ENCODE measurements around the gene PXDC1. TPM values are rescaled to one million over a fixed set of nuclear protein-coding genes. Genes with fewer than 3 reads are reported as not detected.
A peak's percentile ranks its signal among the peaks of the same experiment; 100 is the strongest.

PXDC1 gene
- total RNA-seq, 2 donors from 2014 or later = 406 to 488 TPM

DNA sequence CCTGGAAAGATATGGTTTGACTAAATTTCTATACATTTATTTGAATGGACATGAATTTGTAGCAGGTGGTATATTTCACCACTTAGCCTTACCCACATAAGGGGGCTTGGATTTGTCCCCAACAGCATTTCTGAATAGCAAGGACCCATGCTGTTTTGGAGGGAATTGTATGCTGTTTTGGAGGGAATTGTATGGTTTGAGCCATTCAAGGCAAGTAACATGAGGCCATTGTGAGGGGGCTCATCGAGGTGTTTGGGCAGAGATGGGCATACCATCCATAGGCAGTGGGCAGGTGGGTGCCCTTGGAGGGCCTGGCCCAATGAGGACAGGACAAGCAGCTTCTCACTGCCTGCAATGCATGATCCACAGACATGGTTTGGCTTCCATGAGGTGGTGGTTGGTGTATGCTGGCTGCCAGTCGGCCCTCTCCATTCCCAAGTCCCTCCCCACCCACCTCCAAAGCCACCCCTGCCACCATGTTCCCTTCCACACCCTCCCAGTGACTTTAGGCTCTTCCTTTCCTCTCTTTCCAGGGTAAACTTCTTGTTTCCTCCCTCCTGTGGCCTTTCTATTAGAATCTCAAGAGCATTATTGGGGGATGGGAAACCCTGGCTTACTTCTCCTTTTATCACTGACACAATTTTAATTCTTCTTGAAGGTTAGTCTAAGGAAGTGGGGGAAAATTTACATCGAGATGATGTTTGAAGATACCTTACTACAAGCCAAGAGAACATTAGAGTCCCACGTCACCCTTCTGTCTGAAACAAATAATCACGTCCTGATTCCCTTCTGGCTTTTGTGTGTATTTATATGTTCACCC, 13.2 kb upstream of the PXDC1 start:
- H3K27ac ChIP-seq = peak overlapping the region; percentile 69 to 80
- no peak for DNase-seq (ENCODE audit: low spot score)
- ATAC-seq (ENCODE audit: insufficient number of reproducible peaks, low FRiP score, low read depth) = no peak
- H3K4me3 ChIP-seq = no peak overlapping the region
- no peaks in the 10 kb centered on the region for H3K27me3 ChIP-seq (replicated peaks; ENCODE audit: insufficient read depth)
- TF ChIP-seq, protein P1, sequence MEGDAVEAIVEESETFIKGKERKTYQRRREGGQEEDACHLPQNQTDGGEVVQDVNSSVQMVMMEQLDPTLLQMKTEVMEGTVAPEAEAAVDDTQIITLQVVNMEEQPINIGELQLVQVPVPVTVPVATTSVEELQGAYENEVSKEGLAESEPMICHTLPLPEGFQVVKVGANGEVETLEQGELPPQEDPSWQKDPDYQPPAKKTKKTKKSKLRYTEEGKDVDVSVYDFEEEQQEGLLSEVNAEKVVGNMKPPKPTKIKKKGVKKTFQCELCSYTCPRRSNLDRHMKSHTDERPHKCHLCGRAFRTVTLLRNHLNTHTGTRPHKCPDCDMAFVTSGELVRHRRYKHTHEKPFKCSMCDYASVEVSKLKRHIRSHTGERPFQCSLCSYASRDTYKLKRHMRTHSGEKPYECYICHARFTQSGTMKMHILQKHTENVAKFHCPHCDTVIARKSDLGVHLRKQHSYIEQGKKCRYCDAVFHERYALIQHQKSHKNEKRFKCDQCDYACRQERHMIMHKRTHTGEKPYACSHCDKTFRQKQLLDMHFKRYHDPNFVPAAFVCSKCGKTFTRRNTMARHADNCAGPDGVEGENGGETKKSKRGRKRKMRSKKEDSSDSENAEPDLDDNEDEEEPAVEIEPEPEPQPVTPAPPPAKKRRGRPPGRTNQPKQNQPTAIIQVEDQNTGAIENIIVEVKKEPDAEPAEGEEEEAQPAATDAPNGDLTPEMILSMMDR (IDR thresholded peaks at IDR 0.05) = no peak
- H3K4me1 ChIP-seq (ENCODE audit: control insufficient read depth in 1 of 2, low read depth in 2 of 2) = peaks cover 18 to 44% of the 10 kb centered on the region in 2 donors
- no peaks in the 10 kb centered on the region for H3K9me3 ChIP-seq
- H3K36me3 ChIP-seq = no peaks in the 10 kb centered on the region

DNA sequence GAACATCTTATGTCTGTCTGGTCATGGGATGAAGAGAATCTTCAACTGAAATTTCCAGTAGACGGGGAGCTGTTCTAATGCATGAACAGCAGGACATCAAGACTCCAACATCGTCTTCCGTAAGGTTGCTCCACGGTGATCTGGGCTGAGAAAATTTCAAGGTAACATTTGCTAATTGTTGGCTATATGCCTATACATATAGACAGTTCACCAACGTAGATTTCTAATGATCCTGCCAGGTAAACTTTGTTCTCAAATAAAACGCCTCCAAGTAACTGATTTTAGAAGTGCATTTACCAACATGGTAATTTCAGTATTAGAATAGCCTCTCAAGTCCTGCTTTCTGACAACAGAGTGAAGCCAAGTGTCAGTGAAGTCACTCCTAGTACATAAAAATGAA, 11.3 kb upstream of the PXDC1 start:
- H3K4me3 ChIP-seq = no peak overlapping the region
- no peaks in the 10 kb centered on the region for H3K27me3 ChIP-seq (replicated peaks; ENCODE audit: insufficient read depth)
- DNase-seq (ENCODE audit: low spot score) (no peak), ATAC-seq (ENCODE audit: insufficient number of reproducible peaks, low FRiP score, low read depth) (no peak)
- no peak overlapping the region for H3K27ac ChIP-seq
- TF ChIP-seq, protein P1 (IDR thresholded peaks at IDR 0.05) = no peak
- H3K9me3 ChIP-seq = no peaks in the 10 kb centered on the region
- no peaks in the 10 kb centered on the region for H3K36me3 ChIP-seq
- peaks cover 24 to 55% of the 10 kb centered on the region in 2 donors for H3K4me1 ChIP-seq (ENCODE audit: control insufficient read depth in 1 of 2, low read depth in 2 of 2)

DNA sequence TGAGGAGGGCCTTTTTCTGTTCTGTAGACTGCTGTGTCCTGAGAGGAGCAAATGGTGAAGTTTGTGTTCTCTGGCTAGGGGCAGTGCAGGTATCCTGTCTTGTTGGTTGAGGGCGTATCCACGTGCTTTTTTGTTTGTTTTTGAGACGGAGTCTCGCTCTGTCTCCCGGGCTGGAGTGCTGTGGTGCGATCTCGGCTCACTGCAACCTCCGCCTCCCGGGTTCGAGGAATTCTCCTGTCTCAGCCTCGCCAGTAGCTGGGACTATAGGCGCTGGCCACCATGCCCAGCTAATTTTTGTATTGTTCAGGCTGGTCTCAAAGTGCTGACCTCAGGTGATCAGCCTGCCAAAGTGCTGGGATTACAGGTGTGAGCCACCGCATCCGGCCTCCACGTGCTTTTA, 10.8 kb upstream of the PXDC1 start:
- TF ChIP-seq, protein P1 (IDR thresholded peaks at IDR 0.05) = no peak
- no peak overlapping the region for H3K4me3 ChIP-seq
- no peak overlapping the region for H3K27ac ChIP-seq
- ATAC-seq (ENCODE audit: insufficient number of reproducible peaks, low FRiP score, low read depth) (no peak), DNase-seq (ENCODE audit: low spot score) (no peak)
- no peaks in the 10 kb centered on the region for H3K27me3 ChIP-seq (replicated peaks; ENCODE audit: insufficient read depth)
- H3K4me1 ChIP-seq (ENCODE audit: control insufficient read depth in 1 of 2, low read depth in 2 of 2) = peaks cover 24 to 55% of the 10 kb centered on the region in 2 donors
- no peaks in the 10 kb centered on the region for H3K36me3 ChIP-seq
- H3K9me3 ChIP-seq = no peaks in the 10 kb centered on the region

DNA sequence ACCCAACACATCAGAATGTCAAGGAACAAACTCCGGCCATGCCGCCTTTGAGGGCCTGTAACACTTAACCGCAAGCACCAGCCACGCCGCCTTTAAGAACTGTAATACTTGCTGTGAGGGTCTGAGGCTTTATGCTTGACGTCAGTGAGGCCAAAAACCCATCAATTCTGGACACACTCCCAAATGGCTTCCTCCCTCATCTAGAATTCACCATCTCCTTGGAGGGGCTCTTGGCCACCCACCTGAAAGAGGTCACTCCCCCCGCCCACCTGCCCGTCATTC, 10.4 kb upstream of the PXDC1 start:
- ATAC-seq (ENCODE audit: insufficient number of reproducible peaks, low FRiP score, low read depth) (no peak), DNase-seq (ENCODE audit: low spot score) (no peak)
- TF ChIP-seq, protein P1 (IDR thresholded peaks at IDR 0.05) = no peak

DNA sequence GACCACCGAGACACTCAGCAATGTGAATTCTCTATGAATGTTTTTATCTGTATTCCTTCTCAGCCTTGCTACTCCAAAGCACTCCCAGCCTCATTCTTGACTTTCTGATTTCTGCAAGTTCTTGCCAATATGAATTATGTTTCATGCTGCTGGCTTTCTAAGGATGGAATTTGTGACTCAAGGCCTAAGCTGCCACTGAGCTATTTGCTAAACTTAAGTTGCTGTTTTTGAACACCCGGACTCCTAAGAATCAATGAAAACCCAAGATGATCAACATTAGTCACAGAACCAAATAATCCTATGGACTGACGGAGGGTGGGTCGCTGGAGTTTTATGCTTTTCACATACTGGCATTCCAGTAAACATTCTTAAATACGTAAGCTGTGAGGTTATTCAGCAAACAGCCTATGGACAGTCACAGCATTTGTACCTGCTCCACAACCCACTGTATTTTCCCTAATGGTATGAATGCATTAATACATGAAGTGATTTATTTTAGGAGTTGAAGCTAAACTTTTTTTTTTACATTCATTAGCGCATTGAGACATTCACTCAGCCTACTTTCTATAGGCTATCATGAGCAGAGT, 8.2 kb upstream of the PXDC1 start:
- DNase-seq (ENCODE audit: low spot score) (no peak), ATAC-seq (ENCODE audit: insufficient number of reproducible peaks, low FRiP score, low read depth) (no peak)
- H3K9me3 ChIP-seq = no peaks in the 10 kb centered on the region
- no peaks in the 10 kb centered on the region for H3K36me3 ChIP-seq
- H3K4me1 ChIP-seq (ENCODE audit: control insufficient read depth in 1 of 2, low read depth in 2 of 2) = peaks cover 7 to 32% of the 10 kb centered on the region in 2 donors
- TF ChIP-seq, protein P1 (IDR thresholded peaks at IDR 0.05) = no peak
- no peak overlapping the region for H3K4me3 ChIP-seq
- no peaks in the 10 kb centered on the region for H3K27me3 ChIP-seq (replicated peaks; ENCODE audit: insufficient read depth)
- peak overlapping the region; percentile 56 to 70 for H3K27ac ChIP-seq

More for the DNA sequence above, 10.4 kb upstream of the PXDC1 start:
- Histone ChIP-seq H3K9me3 (no peaks in the 10 kb centered on the region), H3K27me3 (replicated peaks; ENCODE audit: insufficient read depth) (no peaks in the 10 kb centered on the region), H3K27ac (no peak overlapping the region), H3K4me3 (no peak overlapping the region), H3K36me3 (no peaks in the 10 kb centered on the region), H3K4me1 (ENCODE audit: control insufficient read depth in 1 of 2, low read depth in 2 of 2) (peaks cover 22 to 54% of the 10 kb centered on the region in 2 donors)
